ENCODE measurements around the gene KIF6. TPM values are rescaled to one million over a fixed set of nuclear protein-coding genes. Genes with fewer than 3 reads are reported as not detected.

The KIF6 gene
- polyA plus RNA-seq, 1 donor (not counting 4 experiments of a cell fraction or from before 2014, with no cell fraction given): 0.14 TPM

GRCh38 chr6:39333644-39334438, 391.4 kb downstream of the KIF6 start:
- dilution Hi-C loops (cut with MboI; ENCODE audit: extremely low pct_ligation_motif_present, low sequenced_read_pairs): no loop called here
- no peak overlapping the region for H3K4me3 ChIP-seq (ENCODE audit: control insufficient read depth in 2 of 3, extremely low read depth in 1 of 3, insufficient read depth in 2 of 3, low read depth in 1 of 3, low read length in 3 of 3)
- H3K4me2 ChIP-seq (ENCODE audit: control insufficient read depth, extremely low read depth, insufficient read depth, low read depth, low read length): no peak overlapping the region
- no peak overlapping the region for H2AFZ ChIP-seq (ENCODE audit: control insufficient read depth, low read length)
- H3K79me2 ChIP-seq (ENCODE audit: control insufficient read depth, insufficient read depth, low read length): no peaks in the 10 kb centered on the region
- H3K9me3 ChIP-seq (ENCODE audit: control insufficient read depth, low read depth, low read length): no peaks in the 10 kb centered on the region
- H3K27me3 ChIP-seq (ENCODE audit: control insufficient read depth, extremely low read depth, insufficient read depth, low read length): peaks cover 5% of the 10 kb centered on the region
- no peak overlapping the region for H3K27ac ChIP-seq (ENCODE audit: control insufficient read depth, insufficient read depth, low read length)
- H3K36me3 ChIP-seq (ENCODE audit: control insufficient read depth in 2 of 2, extremely low read depth in 1 of 2, insufficient read depth in 2 of 2, low read length in 2 of 2): no peaks in the 10 kb centered on the region
- no peak overlapping the region for H3K9ac ChIP-seq (ENCODE audit: control insufficient read depth, extremely low read depth, insufficient read depth, low read length)
- no peaks in the 10 kb centered on the region for H3K9me1 ChIP-seq (ENCODE audit: control insufficient read depth, extremely low read depth, insufficient read depth, low read length)
- H4K20me1 ChIP-seq (ENCODE audit: control insufficient read depth, extremely low read depth, insufficient read depth, low read length): no peaks in the 10 kb centered on the region
- TF ChIP-seq EZH2 (IDR thresholded peaks at IDR 0.05; ENCODE audit: low read length) (no peak), CTCF (optimal IDR thresholded peaks at IDR 0.05 in 1 of 3, IDR thresholded peaks at IDR 0.05 in 1 of 3, conservative IDR thresholded peaks at IDR 0.05 in 1 of 3; ENCODE audit: extremely low read depth in 1 of 3, insufficient read depth in 2 of 3, low read length in 3 of 3) (no peak)
- H3K4me1 ChIP-seq (ENCODE audit: control insufficient read depth, extremely low read depth, insufficient read depth, low read length): no peaks in the 10 kb centered on the region
- FAIRE-seq: no peak
- no peak for DNase-seq (ENCODE audit: low read depth, low spot score)

GRCh38 chr6:39330476-39330875, 394.7 kb downstream of the KIF6 start:
- no peaks in the 10 kb centered on the region for H3K27me3 ChIP-seq (ENCODE audit: control insufficient read depth, extremely low read depth, insufficient read depth, low read length)
- no peak for DNase-seq (ENCODE audit: low read depth, low spot score)
- TF ChIP-seq EZH2 (IDR thresholded peaks at IDR 0.05; ENCODE audit: low read length) (no peak), CTCF (optimal IDR thresholded peaks at IDR 0.05 in 1 of 3, IDR thresholded peaks at IDR 0.05 in 1 of 3, conservative IDR thresholded peaks at IDR 0.05 in 1 of 3; ENCODE audit: extremely low read depth in 1 of 3, insufficient read depth in 2 of 3, low read length in 3 of 3) (no peak)
- no peaks in the 10 kb centered on the region for H3K9me1 ChIP-seq (ENCODE audit: control insufficient read depth, extremely low read depth, insufficient read depth, low read length)
- no peak overlapping the region for H3K9ac ChIP-seq (ENCODE audit: control insufficient read depth, extremely low read depth, insufficient read depth, low read length)
- dilution Hi-C loops (cut with MboI; ENCODE audit: extremely low pct_ligation_motif_present, low sequenced_read_pairs): no loop called here
- H3K79me2 ChIP-seq (ENCODE audit: control insufficient read depth, insufficient read depth, low read length): no peaks in the 10 kb centered on the region
- no peaks in the 10 kb centered on the region for H4K20me1 ChIP-seq (ENCODE audit: control insufficient read depth, extremely low read depth, insufficient read depth, low read length)
- no peak overlapping the region for H3K4me2 ChIP-seq (ENCODE audit: control insufficient read depth, extremely low read depth, insufficient read depth, low read depth, low read length)
- no peak overlapping the region for H3K4me3 ChIP-seq (ENCODE audit: control insufficient read depth in 2 of 3, extremely low read depth in 1 of 3, insufficient read depth in 2 of 3, low read depth in 1 of 3, low read length in 3 of 3)
- no peak for FAIRE-seq
- H2AFZ ChIP-seq (ENCODE audit: control insufficient read depth, low read length): no peak overlapping the region
- no peaks in the 10 kb centered on the region for H3K36me3 ChIP-seq (ENCODE audit: control insufficient read depth in 2 of 2, extremely low read depth in 1 of 2, insufficient read depth in 2 of 2, low read length in 2 of 2)
- no peak overlapping the region for H3K27ac ChIP-seq (ENCODE audit: control insufficient read depth, insufficient read depth, low read length)
- no peaks in the 10 kb centered on the region for H3K9me3 ChIP-seq (ENCODE audit: control insufficient read depth, low read depth, low read length)
- H3K4me1 ChIP-seq (ENCODE audit: control insufficient read depth, extremely low read depth, insufficient read depth, low read length): no peaks in the 10 kb centered on the region
